GM18517 (cell line): ENCODE data around the gene GAB4.
"Not testable (repeated sequence)": the region's sequence is repeated elsewhere in the genome, so short reads cannot be mapped to it uniquely, and the experiment has no call there.

Source experiments
- ATAC-seq: cut with Tn5 transposase; IDR thresholded peaks from one replicate; pipeline ENCODE4 v1.9.1; 2021; ENCODE audit warnings: mild to moderate bottlenecking, moderate library complexity; ENCODE audit not compliant: unreplicated experiment

Gene GAB4, protein sequence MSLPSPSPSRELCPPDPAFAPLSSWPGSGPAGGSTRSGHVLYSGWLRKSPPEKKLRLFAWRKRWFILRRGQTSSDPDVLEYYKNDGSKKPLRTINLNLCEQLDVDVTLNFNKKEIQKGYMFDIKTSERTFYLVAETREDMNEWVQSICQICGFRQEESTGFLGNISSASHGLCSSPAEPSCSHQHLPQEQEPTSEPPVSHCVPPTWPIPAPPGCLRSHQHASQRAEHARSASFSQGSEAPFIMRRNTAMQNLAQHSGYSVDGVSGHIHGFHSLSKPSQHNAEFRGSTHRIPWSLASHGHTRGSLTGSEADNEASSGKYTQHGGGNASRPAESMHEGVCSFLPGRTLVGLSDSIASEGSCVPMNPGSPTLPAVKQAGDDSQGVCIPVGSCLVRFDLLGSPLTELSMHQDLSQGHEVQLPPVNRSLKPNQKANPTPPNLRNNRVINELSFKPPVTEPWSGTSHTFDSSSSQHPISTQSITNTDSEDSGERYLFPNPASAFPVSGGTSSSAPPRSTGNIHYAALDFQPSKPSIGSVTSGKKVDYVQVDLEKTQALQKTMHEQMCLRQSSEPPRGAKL

GRCh38 chr22:17007852-17008731 lies at the start of gene GAB4:
Gene GAB4 (minus strand): TSS chr22:17008222. CDS start chr22:17008114, 108 bp downstream.
- no peak for ATAC-seq

DNA sequence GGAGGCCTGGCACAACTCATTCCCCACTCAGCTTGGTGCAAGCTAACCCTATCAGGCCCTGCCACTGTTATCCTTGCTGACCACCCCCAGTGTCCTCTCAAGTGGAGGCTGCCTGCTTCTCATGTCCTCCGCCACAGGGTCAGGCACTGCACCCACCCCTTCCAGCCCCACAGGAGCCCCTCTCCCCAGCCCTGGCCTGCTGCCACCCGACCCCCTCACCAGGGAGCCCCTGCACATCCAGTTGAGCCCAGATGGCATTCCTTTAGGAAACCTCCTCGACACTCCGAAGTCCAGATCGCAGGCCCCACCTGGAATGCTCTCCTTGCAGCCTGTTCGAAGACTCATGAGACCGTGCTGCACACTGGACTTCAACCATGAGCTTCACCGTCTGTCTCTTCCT lies 48.8 kb upstream of the GAB4 start:
- ATAC-seq = no peak

DNA sequence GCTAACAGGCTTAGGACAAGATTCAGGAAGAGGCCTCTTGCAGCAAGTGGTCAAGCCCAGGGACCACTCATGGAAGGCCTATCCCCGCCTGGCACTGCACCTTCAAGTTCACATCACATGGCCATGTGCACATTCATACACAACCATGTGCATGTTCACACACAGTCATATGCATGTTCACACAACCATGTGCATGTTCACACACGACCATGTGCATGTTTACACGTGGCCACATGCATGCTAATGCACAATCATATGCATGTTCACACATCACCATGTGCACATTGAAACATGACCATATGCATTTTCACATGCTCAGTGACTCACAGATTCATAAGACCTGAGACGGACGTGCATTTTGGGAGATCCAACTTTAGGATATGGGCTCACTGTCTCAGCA lies 48.0 kb upstream of the GAB4 start:
- no peak for ATAC-seq

- no peak for ATAC-seq
Measured at GRCh38 chr22:17047656-17048055, 39.6 kb upstream of the GAB4 start.

DNA sequence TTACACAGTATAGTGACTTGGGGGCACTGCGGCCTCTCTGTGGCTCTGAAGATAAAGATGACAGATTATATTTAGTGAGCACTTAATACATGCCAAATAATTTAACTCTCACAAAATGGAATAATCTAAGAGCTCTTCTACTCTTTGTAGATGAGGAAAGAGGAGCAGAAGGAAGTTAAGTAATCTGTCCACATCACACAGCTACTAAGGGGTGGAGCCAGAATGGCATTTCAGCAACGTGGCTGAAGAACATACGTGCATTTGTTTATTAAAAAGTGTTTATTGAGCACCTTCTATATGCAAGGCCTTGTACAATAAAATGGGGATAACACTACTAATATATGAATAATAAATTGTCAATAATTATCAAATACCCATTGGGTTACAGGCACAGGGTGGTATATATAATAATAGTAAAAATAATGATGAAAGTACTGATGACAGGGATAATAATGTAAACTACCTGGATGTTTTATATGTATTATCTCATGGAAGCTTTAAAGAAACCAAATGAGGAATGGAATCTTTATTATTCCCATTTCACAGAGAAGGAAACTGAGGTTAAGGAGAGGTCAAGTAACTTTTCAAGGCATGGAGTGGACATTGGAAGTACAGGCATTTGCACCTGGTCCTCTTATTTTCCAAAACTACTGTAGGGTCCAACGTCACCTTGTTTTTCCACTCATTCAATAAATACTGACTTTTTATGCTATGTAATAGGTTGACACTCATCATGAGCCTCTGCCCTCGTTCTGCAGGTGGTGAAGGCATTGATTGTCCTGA lies 38.7 kb upstream of the GAB4 start:
- no peak for ATAC-seq

DNA sequence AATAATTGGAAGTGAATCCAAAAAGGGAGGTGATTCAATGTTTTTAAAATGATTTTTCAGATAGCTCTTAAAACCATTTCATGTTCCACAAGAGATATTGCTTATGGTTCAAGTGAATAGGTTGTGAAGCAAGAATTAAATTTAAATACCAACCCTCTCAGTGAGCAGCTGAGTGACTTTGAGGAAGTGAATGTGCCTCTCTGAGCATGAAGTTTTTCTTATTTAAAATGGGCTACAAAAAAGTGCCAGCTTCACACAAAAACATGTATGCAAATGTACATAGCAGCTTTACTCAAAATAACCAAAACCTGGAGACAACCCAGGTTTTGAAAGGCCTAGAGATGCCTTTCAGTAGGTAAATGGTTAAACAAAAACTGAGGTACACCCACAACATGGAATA lies 35.5 kb upstream of the GAB4 start:
- ATAC-seq = no peak

DNA sequence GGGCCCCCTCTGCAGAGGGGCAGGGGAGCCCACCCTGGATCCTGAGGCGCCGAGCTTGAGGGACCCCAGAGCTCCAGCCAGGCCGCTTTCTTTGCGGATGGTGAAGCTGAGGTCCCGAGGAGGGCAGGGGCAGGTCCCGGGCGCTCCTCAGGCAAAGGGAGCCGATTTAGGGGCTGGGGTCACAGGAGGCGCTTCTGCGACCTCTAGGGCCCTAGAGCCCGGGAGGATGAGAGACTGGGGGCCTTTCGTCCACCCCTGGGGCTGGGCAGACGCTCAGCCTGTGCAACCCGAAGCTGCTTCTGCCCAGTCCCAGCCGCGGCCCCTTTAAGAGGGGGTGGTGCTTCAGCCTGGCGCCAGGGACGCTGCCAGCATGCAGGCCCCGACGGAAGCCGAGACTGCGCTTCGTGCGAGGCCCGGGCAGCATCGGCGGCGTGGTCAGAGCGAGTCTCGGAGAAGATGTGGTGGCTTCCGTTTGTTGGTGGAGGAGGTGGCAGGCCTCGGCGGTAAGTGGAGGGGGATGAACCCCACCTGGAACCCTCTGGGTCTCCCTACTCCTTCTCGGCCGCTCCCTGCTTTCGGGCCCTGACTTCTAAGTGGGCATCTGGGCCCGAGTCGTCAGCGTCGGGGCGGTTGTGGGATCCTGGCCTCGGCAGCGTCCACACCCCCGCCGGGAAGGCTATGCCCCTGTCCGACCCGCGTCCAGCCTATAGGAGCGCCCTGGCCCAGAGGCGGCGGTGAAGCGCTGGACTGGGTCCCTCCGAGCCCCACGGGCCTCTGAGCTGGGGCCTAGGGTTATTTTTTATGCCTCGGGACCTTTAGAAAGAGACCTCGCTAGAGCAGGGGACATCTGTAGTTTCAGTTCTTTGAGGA lies 29.1 kb upstream of the GAB4 start:
- ATAC-seq = not testable (repeated sequence)

- ATAC-seq = not testable (repeated sequence)
Measured at GRCh38 chr22:17035976-17036841, 28.2 kb upstream of the GAB4 start.

- ATAC-seq = no peak
Measured at GRCh38 chr22:17035246-17035645, 27.2 kb upstream of the GAB4 start.

- not testable (repeated sequence) for ATAC-seq
Measured at GRCh38 chr22:17034532-17034931, 26.5 kb upstream of the GAB4 start.

GRCh38 chr22:17032277-17032676 lies 24.3 kb upstream of the GAB4 start:
- not testable (repeated sequence) for ATAC-seq

GRCh38 chr22:17024380-17024779 lies 16.4 kb upstream of the GAB4 start:
- ATAC-seq = not testable (repeated sequence)

DNA sequence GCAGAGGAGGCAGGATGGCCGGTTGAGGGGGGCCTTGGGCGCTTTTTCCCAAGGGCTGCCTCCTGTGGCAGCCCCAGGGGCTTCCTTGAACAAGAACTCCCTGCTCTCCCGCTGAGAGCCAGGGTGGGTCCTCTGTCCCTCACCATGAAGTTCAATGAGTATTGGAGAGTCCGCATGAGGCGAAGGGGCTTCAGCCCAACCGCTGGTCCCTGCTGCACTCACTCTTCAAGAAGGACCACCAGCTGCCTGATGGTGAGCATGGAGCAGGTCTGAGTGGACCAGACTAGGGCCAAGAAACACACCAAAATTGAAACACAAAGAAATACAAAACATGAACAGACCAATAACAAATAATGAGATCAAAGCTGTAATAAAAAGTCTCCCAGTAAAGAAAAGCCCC lies 7.5 kb upstream of the GAB4 start:
- not testable (repeated sequence) for ATAC-seq

GRCh38 chr22:17014101-17014440 lies 6.0 kb upstream of the GAB4 start:
- ATAC-seq = not testable (repeated sequence)

- no peak for ATAC-seq
Measured at GRCh38 chr22:17013396-17014100, 5.5 kb upstream of the GAB4 start.

DNA sequence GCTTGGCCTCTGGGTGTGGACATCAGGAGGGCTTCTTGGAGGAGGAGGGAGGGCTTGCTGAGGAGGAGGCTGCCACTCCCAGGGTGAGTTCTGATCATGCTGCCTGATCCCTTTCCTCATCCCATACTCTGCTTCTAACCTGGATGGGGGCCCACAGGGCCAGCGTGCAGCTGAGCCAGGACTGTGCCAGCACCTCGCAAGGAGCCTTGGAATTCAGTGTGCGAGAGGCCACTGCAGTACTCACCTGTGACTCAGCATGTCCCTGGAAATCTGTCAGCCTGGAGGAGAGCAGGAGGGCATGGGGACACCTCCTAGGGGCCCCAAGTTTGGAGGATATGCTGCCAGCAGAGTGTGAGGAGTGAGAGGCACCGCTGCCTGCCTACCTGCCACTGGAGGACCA lies 4.2 kb upstream of the GAB4 start:
- no peak for ATAC-seq

GRCh38 chr22:17009640-17010291 lies 1.7 kb upstream of the GAB4 start:
- no peak for ATAC-seq

DNA sequence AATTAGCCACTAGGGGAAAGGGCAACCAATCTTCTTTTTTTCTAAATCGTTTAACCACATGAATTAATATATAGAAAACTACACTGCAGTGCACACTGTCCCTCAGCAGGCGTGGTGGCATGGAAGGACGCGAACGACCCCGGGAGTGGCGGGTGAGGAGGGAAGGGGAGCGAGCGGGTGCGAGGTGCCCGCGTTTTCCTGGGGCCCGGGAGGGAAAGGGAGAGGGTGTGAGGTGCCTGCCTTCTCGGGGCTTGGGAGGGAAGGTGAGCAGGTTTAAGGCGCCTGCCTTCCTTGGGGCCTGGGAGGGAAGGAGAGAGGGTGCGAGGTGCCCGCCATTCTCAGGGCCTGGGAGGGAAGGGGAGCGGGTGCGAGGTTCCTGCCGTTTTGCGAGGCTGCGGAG lies 765 bp downstream of the GAB4 start:
- no peak for ATAC-seq
